ENCODE results near the gene ABCA4.

DNA sequence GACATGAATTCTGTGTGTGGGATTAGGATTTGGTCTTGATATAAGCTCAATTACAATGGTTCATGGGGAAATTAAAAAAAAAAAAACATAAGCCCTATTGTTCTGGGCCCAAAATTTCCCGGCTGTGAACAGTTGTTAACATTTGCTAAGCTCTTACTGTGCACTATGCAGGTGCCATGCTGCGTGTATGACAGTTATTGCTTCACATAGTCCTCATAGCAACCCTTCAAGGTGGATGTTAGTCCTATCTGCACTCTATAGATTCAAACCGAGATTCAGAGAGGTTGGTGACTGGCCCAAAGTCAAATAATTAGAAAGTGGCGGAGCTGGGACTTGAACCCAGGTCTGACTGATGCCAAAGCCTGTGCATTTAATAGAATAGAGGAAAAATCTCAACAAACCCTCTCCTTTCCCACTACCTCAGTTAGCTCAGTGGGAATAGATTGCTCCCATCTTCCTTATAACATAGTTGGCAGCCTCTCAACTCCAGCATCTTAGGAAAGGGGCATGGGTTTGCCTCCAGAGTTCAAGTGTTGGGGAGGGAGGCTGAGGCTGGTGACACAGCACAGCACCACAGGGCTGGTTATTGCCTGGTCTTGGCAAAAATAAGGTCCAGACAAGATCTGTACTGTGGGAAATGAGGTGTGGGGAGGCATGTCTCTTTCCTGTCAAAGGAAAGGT lies 156.7 kb downstream of the ABCA4 start:
- TF ChIP-seq, protein P1, sequence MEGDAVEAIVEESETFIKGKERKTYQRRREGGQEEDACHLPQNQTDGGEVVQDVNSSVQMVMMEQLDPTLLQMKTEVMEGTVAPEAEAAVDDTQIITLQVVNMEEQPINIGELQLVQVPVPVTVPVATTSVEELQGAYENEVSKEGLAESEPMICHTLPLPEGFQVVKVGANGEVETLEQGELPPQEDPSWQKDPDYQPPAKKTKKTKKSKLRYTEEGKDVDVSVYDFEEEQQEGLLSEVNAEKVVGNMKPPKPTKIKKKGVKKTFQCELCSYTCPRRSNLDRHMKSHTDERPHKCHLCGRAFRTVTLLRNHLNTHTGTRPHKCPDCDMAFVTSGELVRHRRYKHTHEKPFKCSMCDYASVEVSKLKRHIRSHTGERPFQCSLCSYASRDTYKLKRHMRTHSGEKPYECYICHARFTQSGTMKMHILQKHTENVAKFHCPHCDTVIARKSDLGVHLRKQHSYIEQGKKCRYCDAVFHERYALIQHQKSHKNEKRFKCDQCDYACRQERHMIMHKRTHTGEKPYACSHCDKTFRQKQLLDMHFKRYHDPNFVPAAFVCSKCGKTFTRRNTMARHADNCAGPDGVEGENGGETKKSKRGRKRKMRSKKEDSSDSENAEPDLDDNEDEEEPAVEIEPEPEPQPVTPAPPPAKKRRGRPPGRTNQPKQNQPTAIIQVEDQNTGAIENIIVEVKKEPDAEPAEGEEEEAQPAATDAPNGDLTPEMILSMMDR (IDR thresholded peaks at IDR 0.05 in 2 of 3, conservative IDR thresholded peaks at IDR 0.05 in 1 of 3; ENCODE audit: borderline replicate concordance in 1 of 3, insufficient read depth in 1 of 3, low read depth in 2 of 3, low read length in 2 of 3) = no peak
- TF ChIP-seq CBX3 (IDR thresholded peaks at IDR 0.05; ENCODE audit: low read depth) (no peak), RAD21 (IDR thresholded peaks at IDR 0.05; ENCODE audit: low read depth) (no peak)
